NOMO-1 treated with dmso at 0.1 percent for 144 hours (cell line): ENCODE data around the gene STK32C.

Experiments used
- DNase-seq: peaks from one replicate; lab custom pipeline; 2025; ENCODE audit not compliant: unreplicated experiment; lab: John Stamatoyannopoulos, UW

Gene STK32C

GRCh38 chr10:132307823-132308586 lies at the start of gene STK32C:
TSS of gene STK32C (minus strand) at chr10:132307950. CDS start at chr10:132307833, 117 bp downstream.
- DNase-seq, result peak; percentile 82

GRCh38 chr10:132356621-132357195 lies 49.0 kb upstream of the STK32C start:
- no peak for DNase-seq

GRCh38 chr10:132355754-132356153 lies 48.0 kb upstream of the STK32C start:
- DNase-seq, result no peak

- no peak for DNase-seq
Observed at GRCh38 chr10:132355297-132355696, 47.5 kb upstream of the STK32C start.

GRCh38 chr10:132354356-132355094 lies 46.8 kb upstream of the STK32C start:
- DNase-seq, result no peak

- DNase-seq, result no peak
Observed at GRCh38 chr10:132353456-132354355, 46.0 kb upstream of the STK32C start.

GRCh38 chr10:132352462-132353308 lies 44.9 kb upstream of the STK32C start:
- DNase-seq, result peak; percentile 12

GRCh38 chr10:132351611-132352010 lies 43.9 kb upstream of the STK32C start:
- DNase-seq, result no peak

GRCh38 chr10:132350946-132351345 lies 43.2 kb upstream of the STK32C start:
- DNase-seq, result no peak

GRCh38 chr10:132350391-132350790 lies 42.6 kb upstream of the STK32C start:
- no peak for DNase-seq

GRCh38 chr10:132349766-132350165 lies 42.0 kb upstream of the STK32C start:
- DNase-seq, result no peak

GRCh38 chr10:132347931-132348267 lies 40.1 kb upstream of the STK32C start:
- no peak for DNase-seq

- no peak for DNase-seq
Observed at GRCh38 chr10:132347211-132347930, 39.6 kb upstream of the STK32C start.

- no peak for DNase-seq
Observed at GRCh38 chr10:132346806-132347205, 39.1 kb upstream of the STK32C start.

GRCh38 chr10:132345345-132345744 lies 37.6 kb upstream of the STK32C start:
- no peak for DNase-seq

- no peak for DNase-seq
Observed at GRCh38 chr10:132344386-132344785, 36.6 kb upstream of the STK32C start.

- DNase-seq, result no peak
Observed at GRCh38 chr10:132342553-132342952, 34.8 kb upstream of the STK32C start.

GRCh38 chr10:132341781-132342180 lies 34.0 kb upstream of the STK32C start:
- DNase-seq, result no peak

- no peak for DNase-seq
Observed at GRCh38 chr10:132341017-132341416, 33.3 kb upstream of the STK32C start.

- no peak for DNase-seq
Observed at GRCh38 chr10:132339276-132339675, 31.5 kb upstream of the STK32C start.
